ENCODE measurements around the gene USH1C. TPM values are rescaled to one million over a fixed set of nuclear protein-coding genes. Genes with fewer than 3 reads are reported as not detected.

Gene USH1C
- total RNA-seq, 1 experiment from 2014 or later: 101 TPM

GRCh38 chr11:17550450-17551346 lies 6.5 kb upstream of the USH1C start:
- BruUV-seq (replicated peaks): no TSS peak
- Mint-ChIP-seq H3K27me3 (ENCODE audit: insufficient read depth, unreplicated experiment) (no peaks in the 10 kb centered on the region), H3K4me1 (ENCODE audit: low read depth, unreplicated experiment) (peaks cover 20% of the 10 kb centered on the region), H3K27ac (ENCODE audit: unreplicated experiment) (no peak overlapping the region), H3K9me3 (ENCODE audit: unreplicated experiment) (no peaks in the 10 kb centered on the region), H3K4me3 (ENCODE audit: unreplicated experiment) (no peak overlapping the region), H3K36me3 (ENCODE audit: insufficient read depth, unreplicated experiment) (peaks cover 12% of the 10 kb centered on the region)
- H3K9me3 ChIP-seq: no peaks in the 10 kb centered on the region
- no peak overlapping the region for H3K4me3 ChIP-seq (ENCODE audit: low read depth, low read length)
- TF ChIP-seq, protein P1, sequence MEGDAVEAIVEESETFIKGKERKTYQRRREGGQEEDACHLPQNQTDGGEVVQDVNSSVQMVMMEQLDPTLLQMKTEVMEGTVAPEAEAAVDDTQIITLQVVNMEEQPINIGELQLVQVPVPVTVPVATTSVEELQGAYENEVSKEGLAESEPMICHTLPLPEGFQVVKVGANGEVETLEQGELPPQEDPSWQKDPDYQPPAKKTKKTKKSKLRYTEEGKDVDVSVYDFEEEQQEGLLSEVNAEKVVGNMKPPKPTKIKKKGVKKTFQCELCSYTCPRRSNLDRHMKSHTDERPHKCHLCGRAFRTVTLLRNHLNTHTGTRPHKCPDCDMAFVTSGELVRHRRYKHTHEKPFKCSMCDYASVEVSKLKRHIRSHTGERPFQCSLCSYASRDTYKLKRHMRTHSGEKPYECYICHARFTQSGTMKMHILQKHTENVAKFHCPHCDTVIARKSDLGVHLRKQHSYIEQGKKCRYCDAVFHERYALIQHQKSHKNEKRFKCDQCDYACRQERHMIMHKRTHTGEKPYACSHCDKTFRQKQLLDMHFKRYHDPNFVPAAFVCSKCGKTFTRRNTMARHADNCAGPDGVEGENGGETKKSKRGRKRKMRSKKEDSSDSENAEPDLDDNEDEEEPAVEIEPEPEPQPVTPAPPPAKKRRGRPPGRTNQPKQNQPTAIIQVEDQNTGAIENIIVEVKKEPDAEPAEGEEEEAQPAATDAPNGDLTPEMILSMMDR (IDR thresholded peaks at IDR 0.05; ENCODE audit: insufficient read depth in 1 of 2, low read depth in 1 of 2, low read length in 1 of 2, severe bottlenecking in 1 of 2, unreplicated experiment in 1 of 2): no peak
- no peaks in the 10 kb centered on the region for H3K36me3 ChIP-seq (ENCODE audit: control insufficient read depth, insufficient read depth, low read length)
- CTCF ChIA-PET: no interaction called here
- no peak for DNase-seq
- POLR2A ChIA-PET: no interaction called here
- H3K27me3 ChIP-seq (replicated peaks; ENCODE audit: control insufficient read depth, insufficient read depth, low read length): no peaks in the 10 kb centered on the region
- peaks cover 15% of the 10 kb centered on the region for H3K4me1 ChIP-seq
- intact Hi-C loops (cut with micrococcal nuclease; ENCODE audit: unreplicated experiment): no loop called here

- no TSS peak for BruUV-seq (replicated peaks)
- Histone ChIP-seq H3K9me3 (no peaks in the 10 kb centered on the region), H3K4me3 (ENCODE audit: low read depth, low read length) (no peak overlapping the region), H3K27me3 (replicated peaks; ENCODE audit: control insufficient read depth, insufficient read depth, low read length) (no peaks in the 10 kb centered on the region), H3K4me1 (peaks cover 20% of the 10 kb centered on the region), H3K36me3 (ENCODE audit: control insufficient read depth, insufficient read depth, low read length) (no peaks in the 10 kb centered on the region)
- no peak overlapping the region for H3K4me3 Mint-ChIP-seq (ENCODE audit: unreplicated experiment)
- H3K9me3 Mint-ChIP-seq (ENCODE audit: unreplicated experiment): no peaks in the 10 kb centered on the region
- no peaks in the 10 kb centered on the region for H3K27me3 Mint-ChIP-seq (ENCODE audit: insufficient read depth, unreplicated experiment)
- peaks cover 20% of the 10 kb centered on the region for H3K36me3 Mint-ChIP-seq (ENCODE audit: insufficient read depth, unreplicated experiment)
- intact Hi-C loops (cut with micrococcal nuclease; ENCODE audit: unreplicated experiment): loop anchor here (1.0 kb wide), 1 partner anchor 164 kb away; no protein-coding TSS in a partner anchor
- peak; percentile 58 to 62 for DNase-seq
- TF ChIP-seq, protein P1 (IDR thresholded peaks at IDR 0.05; ENCODE audit: insufficient read depth in 1 of 2, low read depth in 1 of 2, low read length in 1 of 2, severe bottlenecking in 1 of 2, unreplicated experiment in 1 of 2): peak; percentile 46 to 72
- H3K4me1 Mint-ChIP-seq (ENCODE audit: low read depth, unreplicated experiment): peaks cover 27% of the 10 kb centered on the region
- ChIA-PET CTCF (interaction anchor here (0.9 to 1.5 kb wide), 3 partner anchors 10 to 17 kb away, joined by 3 to 4 read pairs (median 4); no protein-coding TSS in a partner anchor), POLR2A (no interaction called here)
- no peak overlapping the region for H3K27ac Mint-ChIP-seq (ENCODE audit: unreplicated experiment)
Measured at GRCh38 chr11:17548444-17548843, 4.2 kb upstream of the USH1C start.

GRCh38 chr11:17547932-17548331 lies 3.7 kb upstream of the USH1C start:
- intact Hi-C loops (cut with micrococcal nuclease; ENCODE audit: unreplicated experiment): loop anchor here (1.0 kb wide), 1 partner anchor 164 kb away; no protein-coding TSS in a partner anchor
- H3K4me1 ChIP-seq: peaks cover 20% of the 10 kb centered on the region
- POLR2A ChIA-PET: no interaction called here

More at GRCh38 chr11:17547932-17548331, 3.7 kb upstream of the USH1C start:
- DNase-seq: peak in 1 of 2 experiments; percentile 38
- H3K27me3 ChIP-seq (replicated peaks; ENCODE audit: control insufficient read depth, insufficient read depth, low read length): no peaks in the 10 kb centered on the region
- H3K27me3 Mint-ChIP-seq (ENCODE audit: insufficient read depth, unreplicated experiment): no peaks in the 10 kb centered on the region
- no peaks in the 10 kb centered on the region for H3K9me3 Mint-ChIP-seq (ENCODE audit: unreplicated experiment)
- no peaks in the 10 kb centered on the region for H3K9me3 ChIP-seq
- H3K27ac Mint-ChIP-seq (ENCODE audit: unreplicated experiment): no peak overlapping the region
- H3K4me3 Mint-ChIP-seq (ENCODE audit: unreplicated experiment): no peak overlapping the region
- TF ChIP-seq, protein P1 (IDR thresholded peaks at IDR 0.05; ENCODE audit: insufficient read depth in 1 of 2, low read depth in 1 of 2, low read length in 1 of 2, severe bottlenecking in 1 of 2, unreplicated experiment in 1 of 2): no peak
- no peak overlapping the region for H3K4me3 ChIP-seq (ENCODE audit: low read depth, low read length)
- H3K4me1 Mint-ChIP-seq (ENCODE audit: low read depth, unreplicated experiment): peaks cover 27% of the 10 kb centered on the region
- H3K36me3 Mint-ChIP-seq (ENCODE audit: insufficient read depth, unreplicated experiment): peaks cover 20% of the 10 kb centered on the region
- no TSS peak for BruUV-seq (replicated peaks)
- no peaks in the 10 kb centered on the region for H3K36me3 ChIP-seq (ENCODE audit: control insufficient read depth, insufficient read depth, low read length)
- CTCF ChIA-PET: interaction anchor here (1.0 to 1.5 kb wide), 2 partner anchors 10 to 16 kb away, joined by 3 to 4 read pairs; no protein-coding TSS in a partner anchor

Data from Caco-2 (cell line).